ENCODE measurements around the gene KAZN.

Gene KAZN

DNA sequence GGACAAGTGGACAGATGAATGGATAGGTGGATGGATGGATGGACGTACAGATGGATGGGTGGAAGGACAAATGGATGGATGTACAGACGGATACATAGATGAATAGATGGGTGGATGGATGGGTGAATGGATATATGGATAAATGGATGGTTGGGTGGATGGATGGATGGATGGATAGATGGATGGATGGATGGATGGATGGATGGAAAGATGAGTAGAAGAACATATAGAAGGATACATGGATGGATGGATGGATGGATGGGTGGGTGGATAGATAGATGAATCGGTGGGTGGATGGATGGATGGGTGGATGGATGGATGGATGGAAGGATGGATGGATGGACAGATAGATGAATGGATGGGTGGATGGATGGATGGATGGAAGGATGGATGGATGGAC lies 274.3 kb downstream of the KAZN start:
- DNase-seq: no peak

DNA sequence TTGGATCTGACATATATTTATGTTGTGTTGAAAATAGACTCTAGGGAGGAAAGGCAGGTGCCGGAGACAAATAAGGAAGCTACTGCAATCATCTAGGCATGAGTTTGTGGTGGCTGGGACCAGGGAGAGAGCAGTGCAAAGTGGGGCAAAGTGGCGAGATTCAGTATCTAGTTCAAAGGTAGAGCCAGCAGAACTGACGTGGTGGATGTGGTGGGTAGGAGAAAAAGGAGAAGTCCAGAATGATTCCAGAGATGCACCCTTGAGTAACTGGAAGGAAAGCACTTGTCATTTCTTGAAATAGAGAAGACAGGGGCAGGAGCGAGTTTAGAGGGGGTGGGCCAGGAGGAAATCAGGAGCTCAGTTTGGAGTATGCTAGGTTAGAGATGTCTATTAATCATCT lies 275.2 kb downstream of the KAZN start:
- no peak for DNase-seq

DNA sequence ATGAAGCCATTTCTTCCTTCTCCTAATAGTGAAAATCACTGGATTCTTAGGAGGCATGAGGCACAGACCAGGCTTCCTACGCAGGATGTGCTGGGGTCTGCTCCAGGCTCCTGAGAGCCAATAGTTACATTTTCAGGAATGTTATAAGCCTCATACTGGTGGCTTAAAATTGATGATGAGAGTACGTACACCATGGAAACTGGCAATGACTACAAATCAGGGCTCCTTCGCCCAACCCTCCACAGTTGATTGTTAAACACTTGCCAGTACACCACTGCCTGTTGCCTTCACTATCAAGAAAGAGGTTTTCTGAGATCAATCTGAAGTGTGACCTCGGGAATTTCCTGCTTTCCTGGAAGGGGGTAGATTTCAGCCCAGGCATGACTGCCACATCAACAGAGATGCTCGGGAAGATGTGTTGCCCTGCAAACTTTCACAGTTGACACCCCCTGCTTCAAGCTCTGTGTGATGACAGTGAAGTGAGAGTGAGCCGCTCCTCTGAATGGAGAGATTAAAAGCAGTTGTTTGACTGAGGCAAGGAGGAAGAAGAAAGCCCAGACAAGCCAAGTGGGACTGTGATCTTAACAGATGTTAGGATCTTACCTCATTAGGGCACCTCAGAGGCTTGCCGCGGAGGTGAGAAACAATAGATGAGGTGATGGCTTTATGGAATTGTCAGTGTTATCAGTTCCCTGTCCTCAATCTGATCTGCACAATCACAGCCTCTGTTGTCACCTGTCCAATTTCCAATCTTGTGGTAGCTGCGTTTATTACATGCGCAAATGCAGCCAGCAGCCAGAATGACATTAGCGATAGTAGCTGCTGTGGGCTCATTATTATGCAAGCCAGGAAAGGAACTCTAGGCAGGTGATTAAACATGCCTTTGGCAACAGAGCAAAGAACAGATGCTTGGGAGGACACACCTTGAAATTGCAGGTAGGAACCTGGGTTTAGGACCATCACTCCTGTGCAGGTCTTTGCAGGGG lies 277.3 kb downstream of the KAZN start:
- DNase-seq: no peak

DNA sequence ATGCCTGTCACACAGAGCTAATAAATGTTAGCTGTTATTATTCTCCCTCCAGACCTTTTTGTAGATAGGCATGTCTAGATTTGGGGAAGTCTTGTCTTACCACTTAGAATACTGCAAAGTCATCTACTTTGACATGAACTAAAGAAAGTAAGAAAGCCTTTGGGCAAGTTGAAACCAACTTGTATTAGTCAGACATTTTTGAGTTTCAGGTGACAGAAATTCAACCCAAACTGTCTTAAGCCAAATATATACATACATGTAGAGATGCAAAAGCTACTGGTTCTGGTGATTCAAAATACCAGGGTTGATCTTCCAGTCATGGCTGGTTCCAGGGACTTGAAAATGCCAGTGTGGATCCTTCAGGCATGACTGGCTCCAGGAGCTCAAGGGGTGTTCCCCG lies 278.3 kb downstream of the KAZN start:
- no peak for DNase-seq

- DNase-seq: no peak
These were observed 278.7 kb downstream of the KAZN start for GRCh38 chr1:14877224-14877623.

DNA sequence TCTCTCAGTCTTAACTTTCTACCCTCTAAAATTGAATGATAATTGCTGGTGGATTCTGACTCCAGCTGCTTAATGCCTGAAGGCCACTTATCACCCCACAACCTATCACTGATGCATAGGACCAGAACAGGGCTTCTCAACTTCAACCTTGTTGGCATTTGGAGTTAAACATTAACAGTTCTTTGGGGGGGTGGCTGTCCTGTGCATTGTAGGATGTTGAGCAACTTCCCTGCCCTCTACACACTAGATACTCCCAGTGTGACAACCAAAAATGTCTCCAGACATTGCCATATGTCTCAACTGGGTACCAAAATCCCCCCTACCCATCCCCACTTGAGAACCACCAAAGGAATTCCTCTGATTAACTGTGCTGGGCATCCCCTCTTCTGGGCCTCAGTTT lies 279.6 kb downstream of the KAZN start:
- DNase-seq: no peak

- DNase-seq: no peak
These were observed 280.5 kb downstream of the KAZN start for GRCh38 chr1:14878951-14879350.

DNA sequence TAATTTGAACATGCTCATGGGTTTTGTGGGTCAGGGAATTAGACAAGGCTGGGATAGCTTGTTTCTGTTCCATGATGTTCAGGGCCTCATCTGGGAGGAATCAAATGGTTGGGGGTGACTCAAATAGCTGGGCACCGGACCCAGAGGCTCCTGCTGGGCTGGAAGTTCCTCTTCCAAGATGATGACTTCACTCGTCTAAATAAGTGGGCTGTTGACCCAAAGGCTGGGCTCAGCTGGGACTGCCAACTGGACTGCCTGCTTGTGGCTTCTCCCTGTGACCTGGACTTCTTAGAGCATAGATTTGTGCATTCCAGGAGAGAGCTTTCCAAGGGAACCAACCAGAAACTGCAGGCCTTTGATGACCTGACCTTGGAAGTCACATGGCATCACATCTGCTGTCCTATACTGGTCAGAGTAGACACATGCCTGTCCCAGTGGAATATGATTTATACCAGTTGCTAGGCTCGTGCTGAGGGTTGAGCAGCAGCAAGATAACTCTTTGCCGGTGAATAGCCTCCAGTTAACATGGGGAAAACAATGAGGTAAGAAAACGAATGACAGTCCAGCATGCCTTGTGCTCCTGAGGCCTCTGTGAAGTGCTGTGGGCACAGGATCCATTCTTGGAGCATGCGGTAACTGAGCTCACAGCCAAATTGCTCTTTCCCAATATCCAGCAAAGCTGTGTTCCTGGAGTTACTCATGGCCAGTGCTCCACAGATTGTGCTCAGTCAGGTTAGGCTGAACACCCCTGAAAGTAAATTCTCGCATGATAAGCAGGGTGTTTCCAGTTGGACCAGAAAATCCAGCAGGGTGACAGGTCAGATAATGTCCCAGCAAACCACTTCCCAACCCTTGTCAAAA lies 282.2 kb downstream of the KAZN start:
- no peak for DNase-seq

DNA sequence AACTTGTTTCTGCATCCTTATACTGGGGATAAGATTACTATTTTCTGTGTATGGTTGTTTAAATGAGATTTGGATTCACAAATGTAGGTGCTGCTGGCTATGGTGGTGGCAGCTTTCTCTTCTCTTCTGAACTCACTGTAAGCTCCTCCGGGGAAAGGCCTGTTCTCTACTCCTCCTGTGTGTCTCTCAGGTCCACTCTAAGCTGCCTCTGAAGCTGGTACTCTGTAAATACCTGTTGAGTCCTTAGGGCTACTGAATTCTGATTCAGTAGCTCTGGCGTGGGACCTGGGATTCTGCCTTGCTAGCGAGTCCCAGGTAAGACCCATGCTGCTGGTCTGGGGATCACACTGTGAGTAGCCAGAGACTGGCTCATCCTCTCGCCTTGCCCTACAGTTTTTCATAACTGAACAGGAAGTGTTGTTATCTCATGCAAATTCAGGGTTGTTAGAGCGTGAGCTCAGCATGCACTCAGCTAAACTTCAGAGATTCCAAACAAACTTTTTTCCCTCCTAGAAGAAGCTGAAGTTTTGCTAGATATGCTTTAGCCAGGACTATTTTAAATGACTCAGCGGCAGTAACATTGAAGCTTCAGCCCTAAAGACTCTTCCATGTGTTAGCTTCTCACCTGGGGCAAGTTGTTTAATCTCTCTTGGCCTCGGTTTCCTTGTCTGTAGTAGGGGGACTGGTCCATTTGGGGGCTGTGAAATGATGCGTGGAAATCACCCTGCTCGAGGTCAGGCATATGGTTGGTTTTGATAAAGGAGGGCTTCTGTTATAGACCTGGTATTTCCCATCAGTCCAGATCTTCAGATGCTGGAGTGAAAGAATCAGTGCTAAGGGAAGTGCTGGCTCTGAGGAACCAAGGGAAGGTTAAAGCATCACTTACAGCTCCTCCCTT lies 283.5 kb downstream of the KAZN start:
- DNase-seq: peak; percentile 14

GRCh38 chr1:14884614-14885175 lies 286.2 kb downstream of the KAZN start:
- no peak for DNase-seq

DNA sequence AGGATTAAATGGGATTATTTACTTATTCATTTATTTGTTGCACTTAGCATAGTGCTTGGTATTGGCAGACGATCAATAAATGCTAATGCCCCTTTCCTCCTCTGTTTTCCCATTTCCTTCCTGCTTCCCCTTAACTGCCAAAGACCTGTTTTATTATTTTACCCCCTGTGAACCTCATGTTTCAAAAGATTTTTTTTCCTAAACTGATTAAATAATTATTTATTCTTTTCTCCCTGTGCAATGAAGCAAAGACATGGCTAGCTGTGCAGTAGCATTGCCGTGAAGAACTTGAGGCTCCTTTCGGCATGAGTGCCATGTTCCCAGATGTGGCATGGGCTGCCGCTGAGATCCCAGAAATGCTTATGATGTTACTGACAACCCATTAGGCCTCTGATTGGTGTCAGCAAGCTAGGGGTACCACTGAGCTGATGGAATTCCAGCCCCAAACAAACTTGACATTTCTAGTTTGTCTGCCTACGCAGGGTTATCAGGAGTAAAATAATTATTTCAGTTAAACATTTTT lies 288.6 kb downstream of the KAZN start:
- no peak for DNase-seq

- DNase-seq: no peak
These were observed 289.4 kb downstream of the KAZN start for GRCh38 chr1:14887764-14888350.

- DNase-seq: no peak
These were observed 289.9 kb downstream of the KAZN start for GRCh38 chr1:14888374-14888773.

DNA sequence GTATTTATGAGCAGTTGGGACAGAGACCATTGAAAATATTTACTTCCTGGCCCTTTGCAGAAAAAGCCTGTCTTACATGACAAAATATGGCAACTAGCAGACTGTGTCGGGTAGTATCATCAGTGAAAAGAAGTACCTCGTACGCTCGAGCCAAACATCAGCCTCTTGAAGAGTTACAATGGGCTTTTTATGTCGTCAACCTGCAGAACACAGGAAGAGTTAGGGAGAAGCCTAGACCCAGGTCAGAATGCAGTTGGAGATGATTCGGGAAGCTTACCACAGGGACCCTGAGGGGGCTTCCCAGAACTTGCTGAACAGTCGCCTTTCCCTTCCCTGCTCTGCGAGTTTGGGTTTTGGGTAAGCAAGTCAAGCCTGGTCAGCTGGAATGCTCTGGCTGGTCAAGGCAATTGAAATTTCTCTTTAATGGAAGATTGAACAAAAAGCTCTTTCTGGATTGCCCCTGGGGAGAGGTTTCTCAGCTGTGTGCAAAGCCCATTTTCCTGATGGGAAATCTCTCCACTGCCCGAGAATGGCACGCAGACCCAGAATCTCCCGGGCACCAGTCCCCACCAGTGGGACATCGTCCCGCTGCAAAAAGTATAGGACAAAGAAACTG lies 291.4 kb downstream of the KAZN start:
- no peak for DNase-seq

DNA sequence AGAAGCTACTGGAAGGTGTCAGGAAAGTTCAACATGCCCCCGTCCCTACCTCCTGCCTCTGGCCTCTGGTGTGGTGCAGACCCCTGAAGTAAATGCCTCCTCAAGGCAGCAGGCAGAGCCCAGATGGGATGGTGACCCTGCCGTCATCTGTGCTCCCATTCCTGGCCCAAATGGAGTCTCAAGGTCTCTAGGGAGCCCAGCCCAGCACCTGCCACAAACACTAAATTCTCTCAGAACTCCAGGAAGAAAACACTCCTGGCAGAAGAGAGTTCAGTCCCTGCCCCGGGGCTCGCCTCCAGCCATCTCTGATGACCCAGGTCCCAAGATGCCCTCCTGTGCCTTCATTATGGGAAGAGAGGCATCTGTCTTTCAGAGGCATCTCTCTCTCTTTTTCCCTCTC lies 293.5 kb downstream of the KAZN start:
- DNase-seq: no peak

DNA sequence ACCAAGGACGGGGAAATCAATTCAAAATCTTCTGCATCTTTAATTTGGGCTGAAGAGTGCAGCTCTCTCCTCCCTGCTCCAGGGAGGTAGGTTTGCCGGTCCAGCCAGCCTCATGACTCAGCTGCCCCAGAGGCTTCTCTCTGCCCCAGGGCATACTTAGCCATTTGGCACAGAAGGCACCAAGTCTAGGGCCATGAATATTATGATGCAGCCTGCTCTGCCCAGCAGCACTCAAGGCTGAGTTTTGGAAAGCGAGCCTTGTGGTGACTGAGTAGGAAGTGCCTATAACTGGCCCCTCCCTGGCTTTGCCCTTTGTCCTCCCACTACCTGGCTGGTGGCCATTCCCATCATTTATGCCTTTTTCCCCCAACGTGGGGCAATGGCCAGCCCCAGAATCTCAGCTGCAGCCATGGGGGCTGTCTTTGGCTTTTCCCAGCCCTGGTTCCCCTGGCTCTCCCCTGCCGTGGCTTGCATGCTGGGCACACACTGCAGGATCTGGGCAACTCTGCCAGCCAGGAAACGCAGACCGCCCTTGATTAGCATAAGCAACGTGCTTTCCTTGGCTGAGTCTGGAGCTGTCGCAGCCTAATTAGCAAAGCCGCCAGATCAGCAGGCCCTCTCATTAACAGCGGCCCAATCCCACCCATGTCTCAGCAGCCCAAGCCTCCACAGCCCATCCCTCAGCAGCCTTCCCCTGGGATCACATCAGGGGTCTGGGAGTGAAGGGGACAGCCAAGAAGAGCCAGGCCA lies 296.5 kb downstream of the KAZN start:
- DNase-seq: no peak

- DNase-seq: no peak
These were observed 297.2 kb downstream of the KAZN start for GRCh38 chr1:14895727-14896126.

DNA sequence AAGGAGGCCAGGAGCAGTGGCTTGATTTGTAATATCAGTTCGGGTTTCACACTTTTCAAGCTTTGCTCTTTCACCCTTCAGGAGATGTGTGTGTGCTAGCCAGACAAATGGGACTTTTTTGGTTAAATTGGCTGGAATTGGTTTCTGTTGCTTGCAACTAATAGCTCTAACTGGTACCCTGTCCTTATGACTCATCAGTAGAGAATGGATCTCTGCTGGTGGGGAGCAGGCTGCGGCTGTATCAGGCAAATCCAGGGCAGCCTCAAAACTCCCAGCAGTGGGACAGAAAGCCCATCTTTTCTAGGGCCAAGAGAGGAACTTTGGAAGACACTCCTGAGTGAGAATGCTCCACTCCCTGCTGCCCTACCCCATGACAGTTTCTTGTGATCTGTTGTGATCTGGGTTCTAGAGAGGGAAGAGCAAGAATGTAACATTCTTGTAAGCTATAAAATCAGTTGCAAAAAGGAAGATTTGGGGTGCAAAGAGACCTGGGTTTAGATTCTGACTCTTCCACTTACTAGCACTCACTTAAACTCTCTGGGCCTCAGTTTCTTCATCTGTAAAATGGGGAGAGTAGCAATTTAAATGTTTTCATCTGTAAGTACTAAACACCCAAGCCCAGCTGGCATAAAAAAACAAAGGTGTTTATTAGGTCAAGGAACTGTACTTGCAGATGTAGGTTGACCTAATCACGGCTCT lies 298.0 kb downstream of the KAZN start:
- DNase-seq: no peak

DNA sequence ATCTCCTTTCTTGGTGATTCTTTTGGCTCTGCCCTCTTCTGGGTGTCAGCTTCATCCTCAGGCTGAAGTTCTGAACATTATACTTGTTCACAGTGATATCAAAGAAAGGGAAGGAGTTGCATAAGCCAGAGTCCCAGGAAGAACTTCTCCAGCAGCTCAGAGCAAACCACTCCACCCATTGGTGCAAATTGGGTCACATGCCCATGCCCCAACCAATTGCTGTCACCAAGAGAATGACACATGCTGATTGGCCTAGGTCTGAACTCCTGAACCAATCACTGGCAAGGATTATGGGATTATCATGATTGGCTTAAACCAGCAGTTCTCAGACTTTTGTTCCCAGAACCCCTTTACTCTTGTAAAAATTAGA lies 298.6 kb downstream of the KAZN start:
- DNase-seq: no peak

DNA sequence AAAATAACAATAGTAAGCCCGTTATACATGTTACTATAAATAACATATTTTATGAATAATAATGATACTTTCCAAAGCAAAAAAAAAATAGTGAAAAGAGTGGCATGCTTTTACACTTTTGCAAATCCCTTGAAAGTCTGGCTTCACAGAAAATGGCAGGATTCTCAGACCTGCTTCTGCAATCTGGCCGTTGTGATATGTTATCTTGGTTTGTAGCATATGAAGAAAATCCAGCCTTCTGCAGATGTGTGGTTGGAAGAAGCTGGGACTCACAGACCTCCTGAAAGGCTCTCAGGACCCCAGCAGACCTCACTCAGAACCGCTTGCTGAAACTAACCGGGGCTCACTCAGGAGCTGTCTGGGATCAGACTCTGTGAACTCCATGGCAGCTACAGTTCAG lies 299.1 kb downstream of the KAZN start:
- no peak for DNase-seq
